GM21528 (cell line): ENCODE results near the gene EZR.

Experiments
- ATAC-seq: cut with Tn5 transposase; IDR thresholded peaks from one replicate; pipeline ENCODE4 v1.9.1; 2021; ENCODE audit warnings: mild to moderate bottlenecking, moderate library complexity; ENCODE audit not compliant: unreplicated experiment, low FRiP score

The EZR gene

DNA sequence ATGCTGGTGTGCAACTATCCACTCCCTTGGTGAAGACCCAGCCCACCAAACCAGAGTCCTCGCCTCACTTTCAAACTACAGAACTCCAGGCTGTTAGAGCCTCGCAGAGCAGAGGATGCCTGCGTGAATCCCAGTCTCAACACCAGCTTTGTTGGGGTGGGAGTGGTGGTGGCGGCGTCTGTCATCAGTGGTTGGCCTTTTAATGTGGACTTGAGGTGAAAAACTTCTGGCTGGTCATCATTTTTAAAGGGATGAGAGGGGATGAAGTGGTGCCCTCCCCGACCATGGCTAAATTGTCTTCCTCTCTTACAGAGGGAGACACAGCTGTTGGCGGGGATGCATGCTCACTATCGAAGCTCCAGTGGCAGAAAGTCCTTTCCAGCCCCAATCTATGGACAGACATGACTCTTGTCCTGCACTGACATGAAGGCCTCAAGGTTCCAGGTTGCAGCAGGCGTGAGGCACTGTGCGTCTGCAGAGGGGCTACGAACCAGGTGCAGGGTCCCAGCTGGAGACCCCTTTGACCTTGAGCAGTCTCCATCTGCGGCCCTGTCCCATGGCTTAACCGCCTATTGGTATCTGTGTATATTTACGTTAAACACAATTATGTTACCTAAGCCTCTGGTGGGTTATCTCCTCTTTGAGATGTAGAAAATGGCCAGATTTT is 54.9 kb downstream of the EZR start:
- ATAC-seq = no peak

DNA sequence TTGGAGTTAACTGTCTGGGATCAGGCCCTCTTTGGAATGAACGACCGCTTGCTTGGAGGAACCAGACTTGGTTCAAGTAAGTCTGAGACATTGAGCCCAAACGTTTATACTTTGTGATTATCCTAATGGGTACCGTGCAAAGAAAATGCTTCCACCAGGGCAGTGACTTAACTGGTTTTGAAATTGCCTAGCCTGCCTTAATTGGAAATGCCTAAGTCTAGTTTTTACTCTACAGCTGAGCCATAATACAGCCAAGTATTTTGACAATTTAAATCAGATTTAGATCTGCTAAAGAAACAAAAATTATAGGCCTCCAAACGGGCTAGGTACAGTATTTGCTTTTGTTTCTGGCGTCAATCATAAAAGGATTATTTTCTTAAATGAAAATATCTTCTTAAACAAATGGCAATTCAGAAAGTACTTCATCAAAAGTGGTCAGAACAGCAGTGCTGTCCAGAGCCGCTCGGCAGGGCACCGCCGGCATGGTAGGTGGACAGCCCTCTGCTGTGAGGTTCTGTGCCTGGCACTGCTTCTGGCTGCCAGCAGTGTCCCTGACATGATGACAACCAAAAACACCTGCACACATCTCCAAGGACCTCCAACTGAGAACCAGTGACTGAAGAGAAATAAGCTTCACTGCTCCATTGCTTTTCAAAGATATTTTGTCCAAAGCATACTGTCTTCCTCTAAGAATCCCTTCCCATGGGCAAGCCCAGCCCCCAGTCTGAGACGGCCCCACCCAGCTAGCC is 55.6 kb downstream of the EZR start:
- ATAC-seq = no peak

DNA sequence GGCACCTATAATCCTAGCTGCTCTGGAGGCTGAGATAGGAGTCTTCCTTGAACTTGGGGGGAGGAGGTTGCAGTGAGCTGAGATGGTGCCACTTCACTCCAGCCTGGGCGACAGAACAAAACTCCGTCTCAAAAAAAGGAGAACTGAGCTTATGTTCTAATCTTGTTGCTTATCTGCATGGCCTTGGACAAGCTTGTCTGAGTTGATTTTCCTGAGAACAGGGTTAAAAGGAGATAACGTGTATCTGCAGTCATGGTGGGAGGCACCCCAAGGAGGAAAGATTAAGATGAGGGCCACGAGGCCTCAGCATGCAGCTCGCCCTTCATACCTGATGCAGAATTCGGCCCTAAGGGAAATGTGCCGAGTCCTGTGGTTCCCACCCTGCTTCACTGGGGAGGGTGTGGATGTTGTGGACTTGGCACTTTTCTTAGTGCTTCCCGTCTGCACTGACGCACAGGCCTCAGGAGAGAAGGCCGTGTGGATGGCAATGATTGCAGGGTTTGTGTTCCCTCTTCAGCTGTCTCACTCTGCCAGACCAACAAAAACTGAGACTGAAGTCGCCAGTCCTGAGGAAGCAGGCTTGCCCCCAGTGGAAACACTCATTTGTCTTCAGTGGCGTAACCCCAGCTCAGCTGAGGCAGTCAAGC is 56.3 kb downstream of the EZR start:
- no peak for ATAC-seq

DNA sequence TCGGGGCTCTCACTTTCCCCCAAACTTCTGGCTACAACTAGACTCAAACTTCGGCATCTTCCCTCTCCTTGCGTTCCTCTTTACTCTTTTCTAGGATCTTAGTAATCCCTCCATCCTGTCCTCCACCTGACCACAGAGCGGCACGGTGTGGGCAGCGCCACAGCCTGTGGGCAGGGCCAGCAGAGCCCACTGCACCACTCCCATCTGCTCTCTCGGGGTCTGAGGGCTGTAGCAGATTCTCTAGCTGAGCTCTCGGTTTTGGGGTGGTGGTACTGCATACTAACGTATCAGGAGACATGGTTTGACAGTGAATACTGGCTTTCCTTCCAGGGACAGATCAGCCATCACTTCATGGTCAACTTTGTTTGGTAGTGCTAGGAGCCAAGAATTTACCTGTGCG is 57.4 kb downstream of the EZR start:
- ATAC-seq = no peak

DNA sequence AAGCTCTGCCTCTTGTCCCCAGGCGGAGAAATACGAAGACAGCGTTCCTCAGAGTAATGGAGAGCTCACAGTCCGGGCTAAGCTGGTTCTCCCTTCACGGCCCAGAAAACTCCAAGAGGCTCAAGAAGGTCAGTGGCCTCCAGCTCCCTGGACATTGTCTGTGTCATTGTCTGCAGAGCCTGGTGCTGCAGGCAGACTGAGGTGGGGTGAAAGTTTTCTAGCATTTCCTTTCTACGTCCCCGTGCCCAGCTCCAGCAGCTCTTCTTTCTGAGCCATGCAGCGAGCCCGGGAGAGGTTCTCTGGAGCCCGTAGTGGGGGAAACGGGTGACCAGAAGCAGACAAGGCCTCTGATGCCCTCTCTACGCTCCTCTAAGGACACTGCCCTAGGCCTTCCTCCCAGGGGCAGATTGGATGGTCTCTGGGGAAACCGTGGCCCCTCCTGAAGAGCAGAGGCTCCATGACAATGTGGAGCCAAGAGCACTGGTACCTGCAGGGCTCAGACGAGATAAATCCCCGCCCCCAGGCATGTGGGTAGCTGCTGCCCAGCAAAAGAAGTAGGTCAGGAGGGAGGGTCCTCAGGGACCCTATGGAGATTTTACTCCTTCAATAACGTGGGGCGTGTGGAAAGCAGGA is 58.4 kb downstream of the EZR start:
- no peak for ATAC-seq

DNA sequence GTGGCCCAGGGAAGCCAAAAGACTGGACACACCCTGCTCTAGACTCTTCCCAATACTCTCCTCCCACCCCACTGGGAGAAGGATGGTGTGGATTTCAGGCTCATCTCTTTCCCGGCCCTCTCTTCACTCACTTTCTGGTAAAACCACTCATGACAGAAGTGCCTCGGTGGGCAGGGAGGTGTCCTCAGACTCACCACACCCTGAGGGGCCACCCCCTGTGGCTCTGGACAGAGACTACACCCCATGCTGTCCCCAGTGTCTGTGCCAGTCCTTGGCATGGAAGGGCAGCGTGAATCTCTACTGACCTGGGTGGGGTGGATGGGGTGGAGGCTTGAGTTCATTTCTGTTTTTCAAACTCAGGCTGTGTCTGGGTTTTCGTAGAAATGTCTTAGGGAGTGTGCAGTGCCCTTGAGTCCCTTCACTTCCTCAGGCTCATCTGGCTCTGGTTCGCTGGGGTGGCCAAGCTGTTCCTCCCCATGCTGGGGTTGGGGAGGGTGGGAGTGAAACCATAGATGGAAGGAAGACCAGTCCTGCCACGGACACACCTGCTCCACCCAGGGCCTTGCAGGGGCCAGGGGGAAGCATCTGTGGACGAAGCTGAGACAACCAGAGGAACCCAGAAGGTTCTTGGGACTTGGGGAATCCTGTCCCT is 59.1 kb downstream of the EZR start:
- ATAC-seq = no peak

DNA sequence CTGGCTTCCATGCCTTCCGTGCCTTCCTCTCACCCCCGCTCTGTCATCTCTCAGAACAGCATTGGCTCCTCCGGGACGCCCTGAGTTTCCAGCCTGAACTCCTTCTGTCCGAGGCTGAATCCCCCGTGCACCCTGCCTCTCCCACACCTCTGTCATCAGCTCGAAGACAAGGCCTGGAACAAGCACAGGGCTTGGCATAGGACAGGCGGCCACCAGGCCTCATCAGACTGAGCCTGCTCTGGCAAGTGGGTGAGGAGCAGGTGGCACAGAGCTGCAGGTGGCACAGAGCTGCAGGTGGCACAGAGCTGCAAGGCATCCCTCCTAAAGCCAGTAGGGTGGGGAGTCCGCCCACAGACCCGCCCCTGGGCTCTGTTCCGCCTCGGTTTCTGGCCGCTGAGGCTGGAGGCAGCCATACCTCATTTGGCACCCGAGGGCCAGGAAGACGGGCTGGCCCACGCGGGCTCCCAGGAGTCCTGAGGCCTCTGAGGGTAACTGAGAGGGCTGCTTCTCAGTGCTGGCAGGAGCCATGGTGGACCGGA is 60.2 kb downstream of the EZR start:
- ATAC-seq = no peak

DNA sequence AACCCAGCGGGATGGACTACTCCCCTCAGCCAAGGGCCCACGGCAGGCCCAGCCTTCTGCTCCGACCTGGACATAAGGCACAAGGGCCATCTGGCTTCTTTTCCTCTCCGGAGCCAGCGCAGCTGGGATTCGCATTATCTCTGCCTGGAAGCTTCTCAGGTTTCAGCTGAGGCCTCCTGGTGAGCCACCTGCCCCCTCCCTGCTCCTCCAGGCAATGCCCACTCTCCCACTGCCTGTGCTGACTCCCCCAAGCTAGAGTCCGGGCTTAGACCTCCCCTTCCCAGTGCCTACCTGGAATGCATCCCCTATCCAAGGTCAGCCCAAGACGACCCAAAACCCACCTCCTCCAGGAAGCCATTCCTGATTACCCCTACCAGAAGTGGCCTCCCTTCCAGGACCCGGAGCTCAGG is 60.7 kb downstream of the EZR start:
- ATAC-seq = no peak

DNA sequence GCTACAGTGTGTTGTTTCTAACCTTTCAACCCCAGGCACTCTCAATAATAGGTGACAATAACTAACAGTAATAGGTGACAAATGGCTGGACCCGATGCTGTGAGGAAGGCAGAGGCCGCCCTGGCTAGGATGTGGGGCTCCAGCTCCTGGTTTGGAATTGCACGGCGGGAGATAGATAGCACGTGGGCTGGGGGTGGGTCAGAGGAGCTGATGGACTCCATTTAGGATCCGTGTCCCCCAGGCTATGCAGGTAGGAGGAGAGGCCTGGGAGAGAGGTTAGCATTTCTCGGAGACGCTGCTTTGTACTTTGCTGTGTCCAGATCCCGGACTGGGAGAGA is 61.4 kb downstream of the EZR start:
- no peak for ATAC-seq

DNA sequence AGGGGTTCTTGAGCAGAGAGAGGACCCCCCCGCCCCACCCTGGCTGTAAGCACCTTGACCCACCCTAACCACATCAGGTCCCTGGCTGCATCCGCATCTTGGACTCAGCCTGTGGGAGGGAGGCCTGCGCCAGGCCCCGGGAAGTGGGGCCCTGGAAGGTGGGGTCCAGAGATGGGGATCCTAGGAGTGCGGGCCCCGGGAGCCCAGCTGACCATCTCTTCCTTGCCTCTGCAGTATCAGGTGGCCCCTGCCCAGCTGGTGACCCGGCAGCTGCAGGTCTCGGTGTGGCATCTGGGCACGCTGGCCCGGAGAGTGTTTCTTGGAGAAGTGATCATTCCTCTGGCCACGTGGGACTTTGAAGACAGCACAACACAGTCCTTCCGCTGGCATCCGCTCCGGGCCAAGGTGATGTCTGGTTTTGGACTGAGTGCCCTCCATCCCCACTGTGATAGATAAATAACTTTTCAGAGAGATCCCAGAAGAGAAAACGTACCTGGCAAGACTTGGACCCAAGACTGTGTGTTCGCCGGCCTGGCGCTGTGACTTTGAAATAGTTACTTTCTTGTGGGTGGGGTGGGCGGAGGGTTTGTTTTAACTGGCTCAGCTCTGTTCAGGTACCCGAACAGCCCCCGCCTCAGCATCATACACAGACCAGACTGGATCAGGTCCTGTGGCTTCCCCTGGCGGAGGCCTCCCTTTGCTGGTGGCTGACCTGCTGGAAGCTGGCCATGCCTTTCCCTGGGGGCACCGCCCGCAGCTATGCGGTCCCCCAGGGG is 62.0 kb downstream of the EZR start:
- no peak for ATAC-seq

DNA sequence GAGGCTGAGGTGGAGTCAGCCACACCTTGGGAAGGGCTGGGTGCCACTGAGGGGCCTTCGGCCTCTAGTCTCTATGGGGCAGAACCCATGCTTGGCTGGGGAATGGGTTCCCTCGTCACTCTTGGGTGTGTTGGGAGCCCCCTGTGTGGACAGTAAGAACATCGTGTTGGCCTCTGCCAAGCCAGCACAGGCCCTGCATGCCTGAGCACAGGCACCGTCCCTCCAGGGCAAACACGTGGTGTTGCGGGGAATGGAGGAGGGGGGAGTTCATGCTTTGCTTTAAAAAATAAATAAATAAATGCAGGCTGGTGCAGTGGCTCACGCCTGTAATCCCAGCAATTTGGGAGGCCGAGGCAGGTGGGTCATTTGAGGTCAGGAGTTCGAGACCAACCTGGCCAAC is 63.0 kb downstream of the EZR start:
- ATAC-seq = no peak

DNA sequence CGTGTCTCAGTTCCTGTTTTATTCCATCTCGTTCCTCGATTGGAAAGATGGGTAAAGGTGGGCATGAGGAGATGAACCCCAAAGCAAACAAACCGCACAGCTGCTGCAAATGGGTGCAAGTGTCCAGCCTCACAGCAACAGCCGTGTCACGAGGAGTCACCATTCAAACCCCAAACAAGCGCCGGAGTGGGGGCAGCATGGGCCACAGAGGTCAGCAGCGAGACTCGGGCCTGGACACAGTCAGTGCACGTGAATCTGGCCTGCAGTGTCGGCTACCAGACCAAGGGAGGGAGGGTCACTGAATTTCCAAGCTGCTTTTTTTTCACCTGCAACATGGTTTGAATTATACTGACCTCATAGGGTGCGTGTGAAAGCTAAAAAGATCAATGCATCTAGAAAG is 63.5 kb downstream of the EZR start:
- no peak for ATAC-seq

DNA sequence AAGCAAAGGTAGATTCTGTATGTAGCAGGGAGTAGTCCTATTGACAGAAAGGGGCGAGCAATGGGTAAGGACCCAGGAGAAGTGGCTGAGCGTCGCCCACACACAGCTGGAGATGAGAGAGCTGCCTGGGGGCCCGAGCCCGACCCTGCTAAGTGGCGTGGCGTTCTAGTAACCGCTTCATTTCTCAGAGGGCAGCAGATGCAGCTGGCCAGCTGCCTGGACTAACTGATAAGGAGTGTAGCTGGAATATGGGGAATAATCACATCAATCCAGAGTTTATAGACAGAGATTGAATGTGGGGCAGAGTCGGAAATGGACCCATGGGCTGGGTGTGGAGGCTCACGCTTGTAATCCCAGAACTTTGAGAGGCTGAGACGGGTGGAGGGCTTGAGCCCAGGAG is 64.4 kb downstream of the EZR start:
- ATAC-seq = no peak

DNA sequence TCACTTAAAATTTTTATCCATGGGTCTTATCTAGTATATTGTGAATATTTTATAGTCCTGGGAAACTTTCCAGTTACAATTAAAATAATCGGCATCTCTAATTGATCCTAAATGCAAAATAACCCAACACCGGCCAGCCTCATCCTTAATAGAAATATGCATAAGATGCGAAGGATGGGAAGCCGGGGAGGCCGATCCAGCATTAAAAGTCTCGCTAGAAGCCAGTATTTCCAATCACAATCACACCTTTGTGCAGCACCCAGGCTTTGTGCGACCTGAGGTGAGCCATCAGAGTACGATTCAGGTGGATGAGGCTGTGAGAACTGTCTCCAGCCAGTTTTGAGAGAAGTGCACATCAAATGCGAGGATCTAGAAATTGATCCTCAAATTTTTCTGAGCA is 65.4 kb downstream of the EZR start:
- ATAC-seq = no peak

DNA sequence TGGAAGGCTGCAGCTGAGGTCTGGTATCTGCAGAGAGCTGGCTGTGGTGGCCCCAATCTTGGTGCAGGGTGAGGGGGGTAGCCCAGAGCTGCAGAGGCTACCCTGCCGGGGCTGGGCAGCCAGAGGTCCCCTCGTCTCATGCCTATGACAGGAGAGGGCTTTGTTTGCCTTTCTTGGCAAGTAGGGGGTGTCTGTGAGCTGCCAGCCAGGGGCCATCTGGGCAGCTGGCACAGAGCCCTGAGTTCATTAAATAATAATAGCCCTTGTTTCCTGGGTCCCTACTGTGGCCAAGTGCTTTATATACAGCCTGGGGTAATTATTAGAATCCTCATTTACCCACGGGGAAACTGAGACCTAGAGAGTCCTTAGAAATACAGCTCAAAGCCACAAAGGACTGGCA is 66.6 kb downstream of the EZR start:
- no peak for ATAC-seq

DNA sequence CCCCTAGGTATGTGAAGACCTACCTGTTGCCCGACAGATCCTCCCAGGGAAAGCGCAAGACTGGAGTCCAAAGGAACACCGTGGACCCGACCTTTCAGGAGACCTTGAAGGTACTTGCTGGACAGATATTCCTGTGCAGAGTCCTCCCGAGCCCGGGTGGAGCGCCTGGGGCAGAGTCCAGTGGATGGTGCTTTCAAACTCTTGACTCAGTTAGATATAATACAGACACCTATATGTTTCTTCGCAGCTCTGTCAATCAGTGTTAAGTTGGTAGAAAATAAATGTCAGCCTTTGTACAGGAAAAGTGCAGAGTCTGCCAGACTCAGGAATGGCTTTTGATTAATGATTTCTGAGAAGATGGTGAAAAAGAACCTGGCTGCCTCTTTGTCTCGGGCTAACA is 67.2 kb downstream of the EZR start:
- no peak for ATAC-seq

DNA sequence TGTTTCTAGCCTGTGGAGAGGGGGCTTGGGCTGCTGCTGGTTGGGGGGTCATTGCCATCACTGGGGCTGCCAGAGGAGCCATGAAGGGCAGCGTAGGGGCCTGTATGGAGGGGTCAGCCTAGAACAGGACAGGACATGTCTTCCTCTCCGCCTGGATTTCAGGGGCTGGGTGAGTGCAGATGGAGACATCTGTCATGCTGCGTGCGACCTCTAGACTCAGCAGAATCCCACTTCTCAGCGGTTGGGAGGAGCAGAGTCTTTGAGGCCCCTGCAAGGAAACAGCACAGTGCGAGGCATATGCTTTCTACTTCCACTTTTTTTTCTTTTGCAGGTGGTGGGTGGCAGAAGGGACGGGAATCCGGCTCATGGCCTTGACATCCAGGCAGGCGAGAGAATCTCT is 67.9 kb downstream of the EZR start:
- ATAC-seq = no peak

DNA sequence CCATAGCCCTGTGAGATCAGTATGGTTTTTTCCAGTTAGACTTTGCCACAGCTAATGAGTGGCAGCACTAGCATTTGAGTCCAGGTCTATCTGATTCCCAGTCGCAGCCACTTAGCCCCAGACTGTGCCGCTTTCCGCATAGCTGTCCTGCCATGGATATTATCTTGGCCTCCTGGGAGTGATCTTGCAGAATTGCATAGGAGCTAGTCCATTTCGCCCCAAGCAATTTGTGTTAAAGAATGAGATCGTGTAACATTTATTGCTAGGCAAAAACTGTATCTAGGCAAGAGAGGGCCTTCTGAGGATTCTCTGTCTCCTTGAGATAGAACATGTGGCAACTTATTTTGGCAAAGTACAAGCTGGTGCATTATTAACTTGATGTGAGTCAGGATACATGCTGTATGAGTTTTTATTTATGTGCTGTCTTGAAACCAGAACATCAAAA is 74.2 kb downstream of the EZR start:
- ATAC-seq = no peak

DNA sequence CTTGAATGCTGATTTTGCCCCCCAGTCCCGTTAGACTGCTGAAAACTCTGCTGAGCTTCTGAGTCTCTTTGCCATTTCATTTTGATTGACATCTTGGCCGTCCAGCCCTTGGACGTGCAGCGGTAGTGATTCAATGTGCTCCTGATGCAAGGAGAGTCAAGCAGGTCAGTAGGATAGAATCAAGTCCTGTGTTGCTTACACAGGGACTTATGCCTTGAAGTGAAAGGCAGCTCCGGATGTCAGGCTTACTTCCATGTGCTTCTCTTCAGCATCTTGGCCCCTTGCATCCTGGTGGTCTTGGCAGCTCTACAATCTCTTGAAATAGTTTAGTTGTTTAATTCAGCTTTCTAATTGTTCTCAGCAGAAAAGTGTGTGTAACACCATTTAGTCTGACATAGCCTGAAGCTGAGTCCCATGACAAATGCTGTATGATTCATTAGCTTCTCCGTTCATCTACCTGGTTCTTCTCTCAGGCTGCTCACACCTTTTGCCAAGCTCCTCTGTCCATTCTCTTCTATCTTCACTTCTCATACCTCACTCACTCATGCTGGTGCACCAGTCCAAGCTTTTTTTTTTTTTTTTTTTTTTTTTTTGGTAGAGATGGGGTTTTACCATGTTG is 76.0 kb downstream of the EZR start:
- no peak for ATAC-seq

DNA sequence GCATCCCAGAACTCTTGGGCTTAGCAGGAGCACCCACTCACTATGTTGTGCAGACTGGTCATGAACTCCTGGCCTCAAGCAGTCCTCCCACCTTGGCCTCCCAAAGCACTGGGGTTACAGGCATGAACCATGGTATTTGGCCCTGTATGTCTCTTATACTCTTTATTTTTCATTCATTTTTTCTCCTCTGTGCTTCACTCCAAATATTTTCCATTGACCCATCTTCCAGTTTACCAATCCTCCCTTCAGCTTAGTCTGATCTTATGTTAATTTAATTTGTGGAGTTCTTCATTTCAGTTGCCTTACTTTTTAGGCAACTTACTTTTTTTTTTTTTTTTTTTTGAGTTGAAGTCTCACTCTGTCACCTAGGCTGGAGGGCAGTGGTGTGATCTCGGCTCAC is 79.5 kb downstream of the EZR start:
- no peak for ATAC-seq
